Erythroblast (primary cell): ENCODE data around the gene FRMD5.

Experiments used
- DNase-seq, 2 experiments: peaks; one replicate each; lab custom pipeline; 2025; lab: John Stamatoyannopoulos, UW
- GATA1 ChIP-seq: IDR thresholded peaks from 2 replicates; pipeline ENCODE4 v1.6.1; 2011; ENCODE audit warnings: low read depth, mild to moderate bottlenecking, control low read depth, low read length, moderate library complexity
- POLR2A ChIP-seq: IDR thresholded peaks from 2 replicates; pipeline ENCODE4 v1.6.1; 2011; ENCODE audit warnings: mild to moderate bottlenecking, low read length

FRMD5 gene

GRCh38 chr15:43899928-43900327 lies 295.1 kb downstream of the FRMD5 start:
- TF ChIP-seq POLR2A = no peak
- TF ChIP-seq GATA1 = no peak
- peak; percentile 59 to 61 for DNase-seq

- DNase-seq = no peak
- TF ChIP-seq GATA1 (no peak), POLR2A (no peak)
These were observed 296.2 kb downstream of the FRMD5 start for GRCh38 chr15:43898891-43899290.

GRCh38 chr15:43896543-43896942 lies 298.5 kb downstream of the FRMD5 start:
- no peak for TF ChIP-seq POLR2A
- no peak for DNase-seq

- TF ChIP-seq GATA1 = no peak
- no peak for TF ChIP-seq POLR2A
- DNase-seq = no peak
These were observed 299.5 kb downstream of the FRMD5 start for GRCh38 chr15:43895586-43895985.

GRCh38 chr15:43893956-43894355 lies 301.1 kb downstream of the FRMD5 start:
- TF ChIP-seq GATA1 (no peak), POLR2A (no peak)
- DNase-seq = no peak

GRCh38 chr15:43889042-43889441 lies 306.0 kb downstream of the FRMD5 start:
- no peak for DNase-seq
- TF ChIP-seq POLR2A (no peak), GATA1 (no peak)

GRCh38 chr15:43887901-43888300 lies 307.2 kb downstream of the FRMD5 start:
- TF ChIP-seq GATA1 (no peak), POLR2A (no peak)
- DNase-seq = no peak

GRCh38 chr15:43886558-43886957 lies 308.5 kb downstream of the FRMD5 start:
- DNase-seq = no peak
- TF ChIP-seq POLR2A (no peak), GATA1 (no peak)

- TF ChIP-seq POLR2A = no peak
- TF ChIP-seq GATA1 = no peak
- DNase-seq = no peak
These were observed 311.5 kb downstream of the FRMD5 start for GRCh38 chr15:43883571-43883970.

GRCh38 chr15:43881944-43882343 lies 313.1 kb downstream of the FRMD5 start:
- peak in 1 of 2 experiments; percentile 18 for DNase-seq
- TF ChIP-seq POLR2A = no peak
- TF ChIP-seq GATA1 = no peak

- no peak for DNase-seq
- TF ChIP-seq GATA1 = no peak
These were observed 313.8 kb downstream of the FRMD5 start for GRCh38 chr15:43881245-43881644.

- TF ChIP-seq POLR2A = no peak
- TF ChIP-seq GATA1 = no peak
- no peak for DNase-seq
These were observed 314.5 kb downstream of the FRMD5 start for GRCh38 chr15:43880406-43881194.

GRCh38 chr15:43879386-43880355 lies 315.4 kb downstream of the FRMD5 start:
- TF ChIP-seq GATA1 (no peak), POLR2A (no peak)

GRCh38 chr15:43878446-43878845 lies 316.6 kb downstream of the FRMD5 start:
- TF ChIP-seq POLR2A (no peak), GATA1 (no peak)

More at GRCh38 chr15:43879386-43880355, 315.4 kb downstream of the FRMD5 start:
- DNase-seq = no peak

GRCh38 chr15:43877371-43877770 lies 317.7 kb downstream of the FRMD5 start:
- no peak for DNase-seq
- TF ChIP-seq GATA1 (no peak), POLR2A (no peak)

More at GRCh38 chr15:43878446-43878845, 316.6 kb downstream of the FRMD5 start:
- no peak for DNase-seq
